Loucy (cell line): Measurements from ENCODE around the gene SH3GL1.
A peak's percentile ranks its signal among the peaks of the same experiment; 100 is the strongest.

Experiments
- H2AFZ ChIP-seq: fragments of 200-600 bp; sonication (generic); 2 replicates; pipeline ENCODE4 v1.6.0; 2016; ENCODE audit warnings: antibody characterized with exemption, mild to moderate bottlenecking, low read length, moderate library complexity
- H3F3A ChIP-seq: fragments of 200-600 bp; 2 replicates; pipeline ENCODE4 v1.6.0; 2016; ENCODE audit warnings: antibody characterized with exemption, low read depth, mild to moderate bottlenecking
- H3K27me3 ChIP-seq: fragments of 200-600 bp; sonication (generic); 2 replicates; pipeline ENCODE4 v1.6.1; 2014; ENCODE audit warnings: low read length, mild to moderate bottlenecking; ENCODE audit not compliant: insufficient read depth, poor library complexity, severe bottlenecking
- H3K36me3 ChIP-seq: fragments of 200-600 bp; sonication (generic); 2 replicates; pipeline ENCODE4 v1.6.1; 2016; ENCODE audit warnings: low read length; ENCODE audit not compliant: insufficient read depth
- H3K4me1 ChIP-seq: fragments of 200-600 bp; sonication (generic); 2 replicates; pipeline ENCODE4 v1.5.1; 2014; ENCODE audit warnings: low read length, mild to moderate bottlenecking; ENCODE audit not compliant: insufficient read depth, poor library complexity, severe bottlenecking
- H3K4me2 ChIP-seq: fragments of 200-600 bp; sonication (generic); 2 replicates; pipeline ENCODE4 v1.6.0; 2014; ENCODE audit warnings: antibody characterized with exemption, low read length, low read depth, mild to moderate bottlenecking; ENCODE audit not compliant: poor library complexity, severe bottlenecking
- H3K4me3 ChIP-seq: fragments of 200-600 bp; sonication (generic); 2 replicates; pipeline ENCODE4 v1.5.1; 2014; ENCODE audit warnings: low read length, mild to moderate bottlenecking, mixed read lengths; ENCODE audit not compliant: poor library complexity, severe bottlenecking
- H3K79me2 ChIP-seq: fragments of 200-600 bp; sonication (generic); 2 replicates; pipeline ENCODE4 v1.6.1; 2014; ENCODE audit warnings: low read length; ENCODE audit not compliant: insufficient read depth
- H3K9ac ChIP-seq: fragments of 200-600 bp; sonication (generic); 2 replicates; pipeline ENCODE4 v1.6.0; 2014; ENCODE audit warnings: mild to moderate bottlenecking, low read depth, low read length, moderate library complexity; ENCODE audit not compliant: poor library complexity, severe bottlenecking
- H3K9me2 ChIP-seq: fragments of 200-600 bp; sonication (generic); replicated peaks from 2 replicates; pipeline ENCODE4 v1.6.1; 2016; ENCODE audit warnings: low read depth, low read length, mixed read lengths
- H3K9me3 ChIP-seq: fragments of 200-600 bp; sonication (generic); 2 replicates; pipeline ENCODE4 v1.6.1; 2014; ENCODE audit warnings: mild to moderate bottlenecking, antibody characterized with exemption, low read length, low read depth; ENCODE audit not compliant: insufficient read depth
- H4K20me1 ChIP-seq: fragments of 200-600 bp; sonication (generic); 2 replicates; pipeline ENCODE4 v1.6.0; 2014; ENCODE audit warnings: antibody characterized with exemption, low read length, mild to moderate bottlenecking; ENCODE audit not compliant: insufficient read depth, poor library complexity, severe bottlenecking
- EZH2phosphoT487 ChIP-seq: fragments of 200-600 bp; IDR thresholded peaks from 2 replicates; pipeline ENCODE4 v1.6.1; 2018; ENCODE audit warnings: antibody characterized with exemption, mild to moderate bottlenecking, moderate library complexity, borderline replicate concordance
- TF ChIP-seq, protein P1 (sequence below): fragments of 200-600 bp; sonication (generic); conservative IDR thresholded peaks from 2 replicates; pipeline ENCODE4 v1.5.1; 2014; ENCODE audit warnings: mild to moderate bottlenecking, antibody characterized with exemption, low read length

The SH3GL1 gene

DNA sequence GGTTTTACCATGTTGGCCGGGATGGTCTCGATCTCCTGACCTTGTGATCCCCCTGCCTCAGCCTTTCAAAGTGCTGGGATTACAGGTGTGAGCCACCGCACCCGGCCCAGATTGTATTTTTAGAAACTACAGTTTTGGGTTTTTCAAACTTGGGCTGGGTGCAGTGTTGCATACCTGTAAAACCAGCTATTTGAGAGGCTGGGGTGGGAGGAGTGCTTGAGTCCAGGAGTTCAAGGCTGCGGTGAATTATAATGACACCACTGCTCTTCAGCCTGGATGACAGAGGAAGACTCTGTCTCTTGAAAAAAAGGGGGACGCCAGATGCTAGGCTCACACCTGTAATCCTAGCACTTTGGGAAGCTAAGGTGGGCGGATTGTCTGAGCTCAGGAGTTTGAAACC, 6.3 kb upstream of the SH3GL1 start:
- peaks cover 90% of the 10 kb centered on the region for H3K79me2 ChIP-seq
- no peaks in the 10 kb centered on the region for H3K9me2 ChIP-seq
- H3K4me3 ChIP-seq, result no peak overlapping the region
- no peak overlapping the region for H2AFZ ChIP-seq
- H4K20me1 ChIP-seq, result peaks cover 56% of the 10 kb centered on the region
- peaks cover 33% of the 10 kb centered on the region; the same call in 1 of the 2 replicates for H3K36me3 ChIP-seq
- no peaks in the 10 kb centered on the region for H3K9me3 ChIP-seq
- no peak overlapping the region for H3K4me2 ChIP-seq
- H3F3A ChIP-seq, result no peaks in the 10 kb centered on the region
- TF ChIP-seq, protein P1, sequence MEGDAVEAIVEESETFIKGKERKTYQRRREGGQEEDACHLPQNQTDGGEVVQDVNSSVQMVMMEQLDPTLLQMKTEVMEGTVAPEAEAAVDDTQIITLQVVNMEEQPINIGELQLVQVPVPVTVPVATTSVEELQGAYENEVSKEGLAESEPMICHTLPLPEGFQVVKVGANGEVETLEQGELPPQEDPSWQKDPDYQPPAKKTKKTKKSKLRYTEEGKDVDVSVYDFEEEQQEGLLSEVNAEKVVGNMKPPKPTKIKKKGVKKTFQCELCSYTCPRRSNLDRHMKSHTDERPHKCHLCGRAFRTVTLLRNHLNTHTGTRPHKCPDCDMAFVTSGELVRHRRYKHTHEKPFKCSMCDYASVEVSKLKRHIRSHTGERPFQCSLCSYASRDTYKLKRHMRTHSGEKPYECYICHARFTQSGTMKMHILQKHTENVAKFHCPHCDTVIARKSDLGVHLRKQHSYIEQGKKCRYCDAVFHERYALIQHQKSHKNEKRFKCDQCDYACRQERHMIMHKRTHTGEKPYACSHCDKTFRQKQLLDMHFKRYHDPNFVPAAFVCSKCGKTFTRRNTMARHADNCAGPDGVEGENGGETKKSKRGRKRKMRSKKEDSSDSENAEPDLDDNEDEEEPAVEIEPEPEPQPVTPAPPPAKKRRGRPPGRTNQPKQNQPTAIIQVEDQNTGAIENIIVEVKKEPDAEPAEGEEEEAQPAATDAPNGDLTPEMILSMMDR, result no peak
- TF ChIP-seq EZH2phosphoT487, result no peak
- H3K4me1 ChIP-seq, result peaks cover 31% of the 10 kb centered on the region
- H3K9ac ChIP-seq, result no peak overlapping the region
- H3K27me3 ChIP-seq, result peaks cover 5% of the 10 kb centered on the region

GRCh38 chr19:4405977-4406376, 5.6 kb upstream of the SH3GL1 start:
- Histone ChIP-seq H4K20me1 (peaks cover 54% of the 10 kb centered on the region), H2AFZ (no peak overlapping the region), H3K9me2 (no peaks in the 10 kb centered on the region), H3K9ac (peak overlapping the region; percentile 25), H3K4me2 (peak overlapping the region; percentile 93), H3K36me3 (peaks cover 32% of the 10 kb centered on the region; the same call in 1 of the 2 replicates), H3K4me1 (peaks cover 32% of the 10 kb centered on the region), H3K9me3 (no peaks in the 10 kb centered on the region), H3K27me3 (peaks cover 5% of the 10 kb centered on the region), H3K4me3 (peak overlapping the region; percentile 11), H3F3A (no peaks in the 10 kb centered on the region), H3K79me2 (peaks cover 85% of the 10 kb centered on the region)
- TF ChIP-seq EZH2phosphoT487, result no peak
- TF ChIP-seq, protein P1, result no peak

GRCh38 chr19:4403005-4403761, 2.8 kb upstream of the SH3GL1 start:
- TF ChIP-seq, protein P1, result no peak
- no peak for TF ChIP-seq EZH2phosphoT487
- Histone ChIP-seq H3K4me3 (peak overlapping the region; percentile 99), H3K9ac (peak overlapping the region; percentile 99), H3K27me3 (peaks cover 5% of the 10 kb centered on the region), H3K36me3 (peaks cover 9% of the 10 kb centered on the region; the same call in 1 of the 2 replicates), H2AFZ (peak overlapping the region; percentile 58; the same call in 1 of the 2 replicates), H3K4me1 (peaks cover 44% of the 10 kb centered on the region), H3K9me3 (no peaks in the 10 kb centered on the region), H3F3A (no peaks in the 10 kb centered on the region), H3K79me2 (peaks cover 78% of the 10 kb centered on the region), H4K20me1 (peaks cover 60% of the 10 kb centered on the region), H3K9me2 (no peaks in the 10 kb centered on the region), H3K4me2 (peak overlapping the region; percentile 93)
